Articular chondrocyte of knee joint (primary cell): ENCODE results near the gene PCDHGC5. TPM values are rescaled to one million over a fixed set of nuclear protein-coding genes. Genes with fewer than 3 reads are reported as not detected.

Source experiments
- total RNA-seq: library from RNA; depleted of rRNA; stranded (reverse); fragments of >200 nt; gene quantifications from 2 replicates; pipeline ENCODE4 v1.2.3, GENCODE V29; 2012

PCDHGC5 gene
- 4.7 and 8.1 TPM in 2 replicates for total RNA-seq

GRCh38 chr5:141488591-141489561, at the start of gene PCDHGC5:
PCDHGC5 (plus strand) TSS chr5:141489081; CDS start chr5:141489241, 160 bp downstream.

GRCh38 chr5:141475625-141476131, 13.2 kb upstream of the PCDHGC5 start, which contains the start of gene PCDHGC3:
PCDHGC3 (plus strand) TSS chr5:141475966; CDS start chr5:141476117, 151 bp downstream.

GRCh38 chr5:141484641-141485311, 4.1 kb upstream of the PCDHGC5 start, which contains the start of gene PCDHGC4:
PCDHGC4 (plus strand) TSS chr5:141485030; CDS start chr5:141485174, 144 bp downstream.

Other genes with a start within 250 kb of the PCDHGC5 start
- gene PCDHB15, start 243.7 kb upstream of the PCDHGC5 start, total RNA-seq: 1.7 and 1.9 TPM in 2 replicates
- 0.32 and 0.39 TPM in 2 replicates for gene SLC25A2, start 185.0 kb upstream of the PCDHGC5 start, total RNA-seq
- gene TAF7, start 168.3 kb upstream of the PCDHGC5 start, total RNA-seq: 61.7 and 84.2 TPM in 2 replicates
- 1.4 and 1.9 TPM in 2 replicates for gene PCDHGA1, start 158.6 kb upstream of the PCDHGC5 start, total RNA-seq
- gene PCDHGA2, start 150.3 kb upstream of the PCDHGC5 start, total RNA-seq: 4.7 and 4.9 TPM in 2 replicates
- gene PCDHGA3, start 145.3 kb upstream of the PCDHGC5 start, total RNA-seq: 3.7 and 6.2 TPM in 2 replicates
- 4.1 and 6.1 TPM in 2 replicates for gene PCDHGB1, start 139.0 kb upstream of the PCDHGC5 start, total RNA-seq
- gene PCDHGA4, start 134.1 kb upstream of the PCDHGC5 start, total RNA-seq: 6.7 and 8.9 TPM in 2 replicates
- 6.5 and 6.8 TPM in 2 replicates for gene PCDHGB2, start 129.1 kb upstream of the PCDHGC5 start, total RNA-seq
- gene PCDHGA5, start 124.9 kb upstream of the PCDHGC5 start, total RNA-seq: 5.6 and 6.5 TPM in 2 replicates
- 8.4 and 8.6 TPM in 2 replicates for gene PCDHGB3, start 118.8 kb upstream of the PCDHGC5 start, total RNA-seq
- gene PCDHGA6, start 115.2 kb upstream of the PCDHGC5 start, total RNA-seq: 7.8 and 10.4 TPM in 2 replicates
- gene PCDHGA7, start 106.3 kb upstream of the PCDHGC5 start, total RNA-seq: 9.0 and 10.6 TPM in 2 replicates
- gene PCDHGB4, start 101.4 kb upstream of the PCDHGC5 start, total RNA-seq: 24.4 and 26.2 TPM in 2 replicates
- gene PCDHGA8, start 96.4 kb upstream of the PCDHGC5 start, total RNA-seq: 5.6 and 5.7 TPM in 2 replicates
- gene PCDHGB5, start 91.1 kb upstream of the PCDHGC5 start, total RNA-seq: 27.7 and 35.0 TPM in 2 replicates
- gene PCDHGA9, start 86.3 kb upstream of the PCDHGC5 start, total RNA-seq: 10.1 and 11.1 TPM in 2 replicates
- 7.9 and 9.5 TPM in 2 replicates for gene PCDHGB6, start 81.1 kb upstream of the PCDHGC5 start, total RNA-seq
- 15.3 and 17.9 TPM in 2 replicates for gene PCDHGA10, start 76.1 kb upstream of the PCDHGC5 start, total RNA-seq
- gene PCDHGB7, start 71.4 kb upstream of the PCDHGC5 start, total RNA-seq: 25.6 and 26.2 TPM in 2 replicates
- gene PCDHGA11, start 68.0 kb upstream of the PCDHGC5 start, total RNA-seq: 20.1 and 24.1 TPM in 2 replicates
- gene PCDHGA12, start 58.6 kb upstream of the PCDHGC5 start, total RNA-seq: 25.1 and 30.2 TPM in 2 replicates
- 122 and 161 TPM in 2 replicates for gene PCDHGC3, start 13.1 kb upstream of the PCDHGC5 start, total RNA-seq
- gene PCDHGC4, start 4.1 kb upstream of the PCDHGC5 start, total RNA-seq: 5.6 and 6.4 TPM in 2 replicates
- 17.8 and 25.5 TPM in 2 replicates for gene DIAPH1, start 129.9 kb downstream of the PCDHGC5 start, total RNA-seq
- gene HDAC3, start 147.8 kb downstream of the PCDHGC5 start, total RNA-seq: 48.6 and 49.3 TPM in 2 replicates
- 1.8 and 2.0 TPM in 2 replicates for gene RELL2, start 147.9 kb downstream of the PCDHGC5 start, total RNA-seq
- gene FCHSD1, start 162.3 kb downstream of the PCDHGC5 start, total RNA-seq: 20.2 and 29.4 TPM in 2 replicates
- 3.8 and 4.4 TPM in 2 replicates for gene ARAP3, start 193.1 kb downstream of the PCDHGC5 start, total RNA-seq